Measurements from ENCODE around the gene PLCB1.

PLCB1 gene

GRCh38 chr20:8865636-8866035 is 733.6 kb downstream of the PLCB1 start:
- no peak for DNase-seq

GRCh38 chr20:8867038-8867740 is 735.1 kb downstream of the PLCB1 start:
- no peak for DNase-seq

GRCh38 chr20:8870652-8871051 is 738.6 kb downstream of the PLCB1 start:
- DNase-seq, result no peak

- DNase-seq, result no peak
Observed at GRCh38 chr20:8874437-8874836, 742.4 kb downstream of the PLCB1 start.

GRCh38 chr20:8875586-8875985 is 743.5 kb downstream of the PLCB1 start:
- DNase-seq, result no peak

- DNase-seq, result no peak
Observed at GRCh38 chr20:8876366-8876765, 744.3 kb downstream of the PLCB1 start.

- no peak for DNase-seq
Observed at GRCh38 chr20:8877294-8877693, 745.2 kb downstream of the PLCB1 start.

- DNase-seq, result no peak
Observed at GRCh38 chr20:8879669-8880068, 747.6 kb downstream of the PLCB1 start.

- no peak for DNase-seq
Observed at GRCh38 chr20:8880085-8880853, 748.2 kb downstream of the PLCB1 start.

- DNase-seq, result no peak
Observed at GRCh38 chr20:8891039-8891438, 759.0 kb downstream of the PLCB1 start.

- DNase-seq, result no peak
Observed at GRCh38 chr20:8895472-8895871, 763.4 kb downstream of the PLCB1 start.

GRCh38 chr20:8898823-8899222 is 766.8 kb downstream of the PLCB1 start:
- DNase-seq, result no peak

GRCh38 chr20:8901237-8902025 is 769.4 kb downstream of the PLCB1 start:
- DNase-seq, result no peak

- no peak for DNase-seq
Observed at GRCh38 chr20:8903655-8904605, 771.9 kb downstream of the PLCB1 start.

- no peak for DNase-seq
Observed at GRCh38 chr20:8909596-8909995, 777.5 kb downstream of the PLCB1 start.

- no peak for DNase-seq
Observed at GRCh38 chr20:8912096-8912495, 780.0 kb downstream of the PLCB1 start.

GRCh38 chr20:8912731-8913130 is 780.7 kb downstream of the PLCB1 start:
- DNase-seq, result no peak

- DNase-seq, result no peak
Observed at GRCh38 chr20:8913456-8913855, 781.4 kb downstream of the PLCB1 start.

- DNase-seq, result no peak
Observed at GRCh38 chr20:8914421-8914820, 782.4 kb downstream of the PLCB1 start.

- DNase-seq, result no peak
Observed at GRCh38 chr20:8917084-8917483, 785.0 kb downstream of the PLCB1 start.

- DNase-seq, result no peak
Observed at GRCh38 chr20:8918145-8918544, 786.1 kb downstream of the PLCB1 start.

- no peak for DNase-seq
Observed at GRCh38 chr20:8924539-8924938, 792.5 kb downstream of the PLCB1 start.

All from CD4-positive, alpha-beta T cell treated with Interleukin-17A for 4 hours (primary cell).